GM12875 (cell line): ENCODE measurements around the gene GIGYF2.

ENCODE experiments used
- H3K4me3 ChIP-seq: one replicate; pipeline ENCODE4 v1.5.1; 2011; ENCODE audit warnings: low read depth, low read length, control low read depth
- CTCF ChIP-seq: IDR thresholded peaks from 2 replicates; pipeline ENCODE4 v1.5.1; 2011; ENCODE audit warnings: low read depth, mild to moderate bottlenecking, control low read depth, inconsistent platforms, low read length, moderate library complexity, borderline replicate concordance; ENCODE audit not compliant: insufficient read depth

Gene GIGYF2

GRCh38 chr2:232890896-232891601, 193.9 kb downstream of the GIGYF2 start:
- H3K4me3 ChIP-seq = no peak overlapping the region
- no peak for TF ChIP-seq CTCF

GRCh38 chr2:232891621-232892071, 194.5 kb downstream of the GIGYF2 start:
- TF ChIP-seq CTCF = no peak

GRCh38 chr2:232892221-232892620, 195.1 kb downstream of the GIGYF2 start:
- TF ChIP-seq CTCF = no peak
- no peak overlapping the region for H3K4me3 ChIP-seq

More at GRCh38 chr2:232891621-232892071, 194.5 kb downstream of the GIGYF2 start:
- H3K4me3 ChIP-seq = no peak overlapping the region

- no peak for TF ChIP-seq CTCF
- no peak overlapping the region for H3K4me3 ChIP-seq
Measured at GRCh38 chr2:232892843-232893242, 195.7 kb downstream of the GIGYF2 start.

GRCh38 chr2:232893834-232894233, 196.7 kb downstream of the GIGYF2 start:
- H3K4me3 ChIP-seq = no peak overlapping the region
- TF ChIP-seq CTCF = no peak

- H3K4me3 ChIP-seq = no peak overlapping the region
- TF ChIP-seq CTCF = no peak
Measured at GRCh38 chr2:232894251-232894650, 197.1 kb downstream of the GIGYF2 start.

- TF ChIP-seq CTCF = no peak
Measured at GRCh38 chr2:232894746-232895145, 197.6 kb downstream of the GIGYF2 start.

More at GRCh38 chr2:232894746-232895145, 197.6 kb downstream of the GIGYF2 start:
- H3K4me3 ChIP-seq = no peak overlapping the region
